A673 (cell line): ENCODE measurements around the gene HTRA2.

ENCODE experiments used
- CTCF ChIP-seq: fragments of 300-800, 200-600 bp; sonication (generic); conservative IDR thresholded peaks from 2 replicates; pipeline ENCODE4 v1.5.1; 2017; ENCODE audit warnings: low read depth, mild to moderate bottlenecking, antibody characterized with exemption, low read length, moderate library complexity, mixed read lengths
- EZH2 ChIP-seq: fragments of 200-600 bp; sonication (generic); IDR thresholded peaks from 2 replicates; pipeline ENCODE4 v1.6.1; 2017; ENCODE audit warnings: borderline replicate concordance, low read depth, mild to moderate bottlenecking, mixed read lengths, antibody characterized with exemption, low read length; ENCODE audit not compliant: poor library complexity, severe bottlenecking

- no peak for TF ChIP-seq CTCF
- peak; percentile 43 for TF ChIP-seq EZH2
Observed at GRCh38 chr2:74499267-74499939, 30.3 kb upstream of the HTRA2 start, which contains the start of gene LBX2.
